Stimulated activated CD4-positive, alpha-beta T cell treated with anti-CD3 and anti-CD28 coated beads, TNF-alpha, amount 100 ng/mL, for 24 hours (primary cell): ENCODE data around the gene SORL1.
A peak's percentile ranks its signal among the peaks of the same experiment; 100 is the strongest.

Source experiments
- DNase-seq, 3 experiments: peaks; one replicate each; pipeline ENCODE4 v3.0.0-alpha.2; 2020; ENCODE audit warnings: low read depth in 3 of 3

The SORL1 gene

GRCh38 chr11:121451178-121451985 is 732 bp upstream of the SORL1 start:
- DNase-seq, result no peak

- peak; percentile 35 to 55 (median 44) for DNase-seq
Observed at GRCh38 chr11:121452609-121453150, 566 bp downstream of the SORL1 start, which contains the start of gene SORL1-AS1. Gene SORL1-AS1 (minus strand): TSS chr11:121452967.

GRCh38 chr11:121453589-121454299 is 1.6 kb downstream of the SORL1 start:
- DNase-seq, result no peak

- no peak for DNase-seq
Observed at GRCh38 chr11:121455115-121455514, 3.0 kb downstream of the SORL1 start.

GRCh38 chr11:121456151-121456550 is 4.0 kb downstream of the SORL1 start:
- DNase-seq, result no peak

GRCh38 chr11:121456816-121457431 is 4.8 kb downstream of the SORL1 start:
- no peak for DNase-seq

GRCh38 chr11:121458551-121458950 is 6.4 kb downstream of the SORL1 start:
- no peak for DNase-seq

GRCh38 chr11:121459413-121460017 is 7.4 kb downstream of the SORL1 start:
- no peak for DNase-seq

GRCh38 chr11:121460941-121461514 is 8.9 kb downstream of the SORL1 start:
- DNase-seq, result no peak

- DNase-seq, result no peak
Observed at GRCh38 chr11:121461843-121462242, 9.7 kb downstream of the SORL1 start.

GRCh38 chr11:121463689-121464335 is 11.7 kb downstream of the SORL1 start:
- DNase-seq, result no peak

- DNase-seq, result peak; percentile 65 to 82 (median 71)
Observed at GRCh38 chr11:121464352-121464946, 12.3 kb downstream of the SORL1 start.

- DNase-seq, result no peak
Observed at GRCh38 chr11:121465709-121466062, 13.6 kb downstream of the SORL1 start.

GRCh38 chr11:121466063-121466794 is 14.1 kb downstream of the SORL1 start:
- no peak for DNase-seq

- DNase-seq, result no peak
Observed at GRCh38 chr11:121467471-121467870, 15.4 kb downstream of the SORL1 start.

GRCh38 chr11:121467965-121468364 is 15.9 kb downstream of the SORL1 start:
- DNase-seq, result peak; percentile 60 to 80 (median 74)

GRCh38 chr11:121469910-121470309 is 17.8 kb downstream of the SORL1 start:
- DNase-seq, result no peak

GRCh38 chr11:121471167-121471566 is 19.1 kb downstream of the SORL1 start:
- no peak for DNase-seq

GRCh38 chr11:121472312-121472711 is 20.2 kb downstream of the SORL1 start:
- DNase-seq, result no peak
